GM21447 (cell line): Measurements from ENCODE around the gene MAP2K1.
"Not testable (repeated sequence)": the region's sequence is repeated elsewhere in the genome, so short reads cannot be mapped to it uniquely, and the experiment has no call there.

ENCODE experiments used
- ATAC-seq: cut with Tn5 transposase; IDR thresholded peaks from one replicate; pipeline ENCODE4 v1.9.1; 2021; ENCODE audit not compliant: unreplicated experiment

The MAP2K1 gene

GRCh38 chr15:66502491-66502890 is 115.8 kb downstream of the MAP2K1 start:
- no peak for ATAC-seq

GRCh38 chr15:66503041-66503648 is 116.4 kb downstream of the MAP2K1 start:
- ATAC-seq, result not testable (repeated sequence)

GRCh38 chr15:66503780-66504562 is 117.3 kb downstream of the MAP2K1 start:
- no peak for ATAC-seq

GRCh38 chr15:66504563-66505429 is 118.1 kb downstream of the MAP2K1 start, which contains the start of the genes RPL4 and ZWILCH:
RPL4 (minus strand) TSS chr15:66504855; CDS start chr15:66504790, 65 bp downstream.
ZWILCH (plus strand) TSS chr15:66505326; CDS start chr15:66505339, 13 bp downstream.
- ATAC-seq, result peak; percentile 70

GRCh38 chr15:66505430-66505811 is 118.7 kb downstream of the MAP2K1 start:
- peak; percentile 24 for ATAC-seq

- no peak for ATAC-seq
Observed at GRCh38 chr15:66505818-66506217, 119.1 kb downstream of the MAP2K1 start.

GRCh38 chr15:66508293-66508883 is 121.7 kb downstream of the MAP2K1 start:
- ATAC-seq, result no peak

- no peak for ATAC-seq
Observed at GRCh38 chr15:66514586-66514985, 127.9 kb downstream of the MAP2K1 start.

- ATAC-seq, result no peak
Observed at GRCh38 chr15:66515901-66516322, 129.2 kb downstream of the MAP2K1 start.

GRCh38 chr15:66523926-66524325 is 137.2 kb downstream of the MAP2K1 start:
- ATAC-seq, result no peak

GRCh38 chr15:66524838-66525237 is 138.1 kb downstream of the MAP2K1 start:
- ATAC-seq, result no peak

- no peak for ATAC-seq
Observed at GRCh38 chr15:66535056-66535455, 148.3 kb downstream of the MAP2K1 start.
